ENCODE results near the gene DNM1.

- TF ChIP-seq POLR2A (IDR thresholded peaks at IDR 0.05) (no peak), POLR2AphosphoS5 (IDR thresholded peaks at IDR 0.05) (no peak)
- TF ChIP-seq, protein P1, sequence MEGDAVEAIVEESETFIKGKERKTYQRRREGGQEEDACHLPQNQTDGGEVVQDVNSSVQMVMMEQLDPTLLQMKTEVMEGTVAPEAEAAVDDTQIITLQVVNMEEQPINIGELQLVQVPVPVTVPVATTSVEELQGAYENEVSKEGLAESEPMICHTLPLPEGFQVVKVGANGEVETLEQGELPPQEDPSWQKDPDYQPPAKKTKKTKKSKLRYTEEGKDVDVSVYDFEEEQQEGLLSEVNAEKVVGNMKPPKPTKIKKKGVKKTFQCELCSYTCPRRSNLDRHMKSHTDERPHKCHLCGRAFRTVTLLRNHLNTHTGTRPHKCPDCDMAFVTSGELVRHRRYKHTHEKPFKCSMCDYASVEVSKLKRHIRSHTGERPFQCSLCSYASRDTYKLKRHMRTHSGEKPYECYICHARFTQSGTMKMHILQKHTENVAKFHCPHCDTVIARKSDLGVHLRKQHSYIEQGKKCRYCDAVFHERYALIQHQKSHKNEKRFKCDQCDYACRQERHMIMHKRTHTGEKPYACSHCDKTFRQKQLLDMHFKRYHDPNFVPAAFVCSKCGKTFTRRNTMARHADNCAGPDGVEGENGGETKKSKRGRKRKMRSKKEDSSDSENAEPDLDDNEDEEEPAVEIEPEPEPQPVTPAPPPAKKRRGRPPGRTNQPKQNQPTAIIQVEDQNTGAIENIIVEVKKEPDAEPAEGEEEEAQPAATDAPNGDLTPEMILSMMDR (IDR thresholded peaks at IDR 0.05) = no peak
Measured at GRCh38 chr9:128175102-128175563, 28.0 kb upstream of the DNM1 start.

Data from prostate gland (tissue), 2 donors.